A549 (cell line): ENCODE measurements around the gene MRPL46. TPM values are rescaled to one million over a fixed set of nuclear protein-coding genes. Genes with fewer than 3 reads are reported as not detected.

Experiments used
- ATAC-seq, 2 experiments: fragments of 200-7000 bp in 1 of 2; fragments of >200 bp in 1 of 2; cut with Nextera tagmentation in 1 of 2; cut with Tn5 transposase in 1 of 2; 3 replicates each; pipeline versions ENCODE4 v1.8.0 to v1.9.1; 2018 to 2020; ENCODE audit warnings: mild to moderate bottlenecking in 1 of 2, moderate library complexity in 1 of 2
- CTCF ChIA-PET: fragments of 300-600 bp; sonication (Branson Sonifier 250); formaldehyde crosslinking; extraction: SDS; loops from one replicate; lab custom pipeline; 2021; ENCODE audit warnings: antibody characterized with exemption, inconsistent platforms; lab: Yijun Ruan, JAX
- POLR2A ChIA-PET: fragments of 350-600 bp; formaldehyde crosslinking; extraction: SDS; loops from one replicate; lab custom pipeline; 2021; ENCODE audit warnings: antibody characterized with exemption, inconsistent platforms; lab: Yijun Ruan, JAX
- DNase-seq, 2 experiments: peaks; one replicate each; pipeline versions ENCODE4 v3.0.0 to v3.0.0-alpha.2; 2011 to 2016; ENCODE audit warnings: low read depth in 1 of 2, low spot score in 1 of 2
- FAIRE-seq: peaks from 2 replicates; lab custom pipeline; 2011; peaks lifted over from hg19 to GRCh38; lab: Jason Lieb, UNC
- H3K27ac ChIP-seq, 2 experiments: fragments of >200 bp; sonication (Bioruptor Twin); formaldehyde crosslinking; 3 replicates each; pipeline ENCODE4 v1.5.1; 2016 to 2017
- H3K4me1 ChIP-seq: fragments of >200 bp; sonication (Bioruptor Twin); formaldehyde crosslinking; 3 replicates; pipeline ENCODE4 v1.6.1; 2016
- H3K4me2 ChIP-seq: fragments of >200 bp; sonication (Bioruptor Twin); formaldehyde crosslinking; 3 replicates; pipeline ENCODE4 v1.6.1; 2016
- H3K4me3 ChIP-seq: fragments of >200 bp; sonication (Bioruptor Twin); formaldehyde crosslinking; 3 replicates; pipeline ENCODE4 v1.5.1; 2016
- H3K9me3 ChIP-seq: fragments of >200 bp; sonication (Bioruptor Twin); formaldehyde crosslinking; 3 replicates; pipeline ENCODE4 v1.6.1; 2016
- BHLHE40 ChIP-seq: IDR thresholded peaks from 2 replicates; pipeline ENCODE4 v1.6.1; 2012; ENCODE audit warnings: low read depth, low read length, inconsistent platforms
- CEBPB ChIP-seq, 2 experiments: fragments of >200 bp in 1 of 2; sonication (Bioruptor Twin) in 1 of 2; formaldehyde crosslinking in 1 of 2; IDR thresholded peaks; 2 replicates each; pipeline ENCODE4 v1.6.1; 2012 to 2016
- CHD2 ChIP-seq: fragments of 150-350 bp; IDR thresholded peaks from 2 replicates; pipeline ENCODE4 v1.6.1; 2014; ENCODE audit warnings: low read length; ENCODE audit not compliant: partially characterized antibody
- CHD4 ChIP-seq: fragments of 200-600 bp; sonication (generic); IDR thresholded peaks from 2 replicates; pipeline ENCODE4 v1.6.1; 2016; ENCODE audit warnings: antibody characterized with exemption, mild to moderate bottlenecking, borderline replicate concordance
- EHMT2 ChIP-seq: fragments of 200-600 bp; sonication (generic); IDR thresholded peaks from 2 replicates; pipeline ENCODE4 v1.6.1; 2016; ENCODE audit warnings: antibody characterized with exemption, low read depth, mild to moderate bottlenecking, moderate library complexity
- FOSL2 ChIP-seq, 2 experiments: fragments of 450-650 bp in 1 of 2; fragments of >200 bp in 1 of 2; sonication (Bioruptor Twin) in 1 of 2; formaldehyde crosslinking; IDR thresholded peaks; 2 replicates each; pipeline versions ENCODE4 v1.5.0 to v1.6.1; 2016 to 2020; ENCODE audit warnings: mild to moderate bottlenecking in 1 of 2, moderate library complexity in 1 of 2
- JUNB ChIP-seq: fragments of >200 bp; sonication (Bioruptor Twin); formaldehyde crosslinking; IDR thresholded peaks from 2 replicates; pipeline ENCODE4 v1.6.1; 2016
- RAD21 ChIP-seq, 2 experiments: fragments of >200 bp in 1 of 2; sonication (Bioruptor Twin) in 1 of 2; formaldehyde crosslinking in 1 of 2; IDR thresholded peaks in 1 of 2; conservative IDR thresholded peaks in 1 of 2; 2 replicates in 1 of 2; 3 replicates in 1 of 2; pipeline ENCODE4 v1.6.1; 2012 to 2018; ENCODE audit warnings: inconsistent platforms in 1 of 2
- TFCP2L1 ChIP-seq: fragments of 250-450 bp; sonication (Bioruptor Pico); IDR thresholded peaks from 2 replicates; pipeline ENCODE4 v1.5.0; 2021; ENCODE audit warnings: mild to moderate bottlenecking
- ZFP36 ChIP-seq: fragments of 450-650 bp; IDR thresholded peaks from 2 replicates; pipeline ENCODE4 v1.6.1; 2014; ENCODE audit warnings: borderline replicate concordance; ENCODE audit not compliant: partially characterized antibody
- WGBS: methylation state at CpG from one replicate; pipeline ENCODE4 v1.1.6; 2017; ENCODE audit errors: missing lambda C conversion rate; 5-methylcytosine and 5-hydroxymethylcytosine counted together
- polyA plus RNA-seq, 4 experiments: library from polyadenylated mRNA; depleted of rRNA in 3 of 4; stranded (reverse); fragments of >200 nt; fragmentation: RNase III in 1 of 4; extraction: RNeasy Plus Mini Kit Qiagen cat#74134 plus additional on column Dnase treatment in 1 of 4; gene quantifications; 2 replicates in 3 of 4; 3 replicates in 1 of 4; pipeline ENCODE4 v1.2.3, GENCODE V29; 2011 to 2017
- TF ChIP-seq, protein P1 (sequence below): fragments of >200 bp; sonication (Bioruptor Twin); formaldehyde crosslinking; IDR thresholded peaks from 3 replicates; pipeline ENCODE4 v1.5.1; 2016
- TF ChIP-seq, protein P2 (sequence below): fragments of 200-600 bp; sonication (generic); IDR thresholded peaks from 2 replicates; pipeline ENCODE4 v1.6.1; 2016; ENCODE audit warnings: antibody characterized with exemption, mild to moderate bottlenecking, moderate library complexity
- TF ChIP-seq, protein P3 (sequence below): fragments of >200 bp; sonication (Bioruptor Twin); formaldehyde crosslinking; IDR thresholded peaks from 3 replicates; pipeline ENCODE4 v1.6.1; 2016
- TF ChIP-seq, protein P4 (sequence below): IDR thresholded peaks from 2 replicates; pipeline ENCODE4 v1.6.1; 2012

Gene MRPL46
- polyA plus RNA-seq, 2 of the 4 experiments (the other 2 are of a cell fraction) = 54.9 to 76.1 TPM

DNA sequence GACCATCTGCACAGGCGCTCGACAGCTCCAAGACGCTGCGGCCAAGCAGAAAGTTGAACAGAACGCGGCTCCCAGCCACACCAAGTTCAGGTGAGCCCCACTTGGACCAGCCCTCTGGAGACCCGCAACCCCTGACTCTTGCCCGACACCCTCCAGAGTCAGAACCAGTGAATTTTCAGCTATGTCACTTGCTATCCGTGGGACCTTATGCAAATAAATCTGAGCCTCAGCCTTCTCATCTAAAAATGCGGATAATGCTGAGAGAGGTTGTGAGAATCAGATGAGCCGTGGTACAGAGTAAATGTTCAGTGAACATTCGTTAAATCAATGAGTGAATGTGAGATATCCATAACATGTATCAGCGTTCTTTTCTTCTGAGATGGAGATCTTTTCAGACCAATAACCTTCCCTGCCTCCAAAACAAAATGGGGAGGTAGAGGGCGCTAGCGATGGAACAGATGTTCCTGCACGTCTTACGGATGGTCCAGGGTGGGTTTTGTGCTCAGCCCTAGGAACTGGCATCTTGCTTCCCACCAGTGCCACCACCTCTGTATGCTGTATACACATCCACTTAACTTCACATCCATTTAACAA, 844 bp upstream of the MRPL46 start:
- 7% methylated on average over 13 of the region's 17 CpGs for WGBS
- Histone ChIP-seq H3K4me2 (peak overlapping the region; percentile 75), H3K4me1 (peaks cover 18% of the 10 kb centered on the region), H3K4me3 (peak overlapping the region; percentile 73), H3K9me3 (no peaks in the 10 kb centered on the region), H3K27ac (peak overlapping the region; percentile 92 to 94)
- ChIA-PET CTCF (interaction anchor here (0.6 to 3.3 kb wide), 11 partner anchors 9 to 194 kb away, joined by 3 to 18 read pairs (median 4); no protein-coding TSS in a partner anchor), POLR2A (interaction anchor here (0.7 to 2.6 kb wide), 11 partner anchors 10 to 171 kb away, joined by 3 to 29 read pairs (median 6); partner anchors contain the start of genes AEN and ISG20)
- FAIRE-seq (no peak), DNase-seq (peak in 1 of 2 experiments; percentile 25), ATAC-seq (peak; percentile 27 to 30; a peak in 4 of 6 replicates)
- TF ChIP-seq EHMT2 (no peak), BHLHE40 (no peak)
- TF ChIP-seq, protein P1, sequence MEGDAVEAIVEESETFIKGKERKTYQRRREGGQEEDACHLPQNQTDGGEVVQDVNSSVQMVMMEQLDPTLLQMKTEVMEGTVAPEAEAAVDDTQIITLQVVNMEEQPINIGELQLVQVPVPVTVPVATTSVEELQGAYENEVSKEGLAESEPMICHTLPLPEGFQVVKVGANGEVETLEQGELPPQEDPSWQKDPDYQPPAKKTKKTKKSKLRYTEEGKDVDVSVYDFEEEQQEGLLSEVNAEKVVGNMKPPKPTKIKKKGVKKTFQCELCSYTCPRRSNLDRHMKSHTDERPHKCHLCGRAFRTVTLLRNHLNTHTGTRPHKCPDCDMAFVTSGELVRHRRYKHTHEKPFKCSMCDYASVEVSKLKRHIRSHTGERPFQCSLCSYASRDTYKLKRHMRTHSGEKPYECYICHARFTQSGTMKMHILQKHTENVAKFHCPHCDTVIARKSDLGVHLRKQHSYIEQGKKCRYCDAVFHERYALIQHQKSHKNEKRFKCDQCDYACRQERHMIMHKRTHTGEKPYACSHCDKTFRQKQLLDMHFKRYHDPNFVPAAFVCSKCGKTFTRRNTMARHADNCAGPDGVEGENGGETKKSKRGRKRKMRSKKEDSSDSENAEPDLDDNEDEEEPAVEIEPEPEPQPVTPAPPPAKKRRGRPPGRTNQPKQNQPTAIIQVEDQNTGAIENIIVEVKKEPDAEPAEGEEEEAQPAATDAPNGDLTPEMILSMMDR = peak; percentile 50

DNA sequence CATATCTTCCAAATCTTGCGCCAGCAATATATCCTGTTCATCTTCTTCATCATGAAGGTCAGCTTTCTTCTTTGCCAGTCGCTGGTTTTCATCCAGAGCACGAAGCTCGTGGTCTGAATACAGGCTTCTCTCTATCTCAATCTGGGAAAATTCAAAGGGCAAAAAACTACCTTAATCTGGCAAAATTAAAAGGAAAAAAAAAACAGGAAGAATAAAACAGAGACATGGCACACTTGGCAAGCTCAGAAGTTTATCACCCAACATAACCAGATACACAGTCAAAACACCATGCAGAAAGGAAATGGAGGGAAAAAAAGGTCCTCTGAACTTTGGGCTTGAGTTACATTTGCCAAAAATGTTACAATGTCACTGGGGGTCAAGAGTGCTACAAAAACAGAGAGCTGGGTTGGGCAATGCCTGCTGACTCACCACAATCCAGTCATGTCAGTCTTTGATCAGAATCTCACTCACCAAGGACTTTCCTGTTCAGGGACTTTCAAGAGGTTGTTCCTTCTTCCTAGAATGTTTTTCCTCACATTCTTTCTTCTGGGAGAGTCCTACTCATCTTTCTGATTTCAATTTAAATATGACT, 1.5 kb downstream of the MRPL46 start:
- Histone ChIP-seq H3K27ac (no peak overlapping the region), H3K4me1 (peaks cover 18% of the 10 kb centered on the region), H3K4me3 (peak overlapping the region; percentile 73; the same call in 2 of the 3 replicates), H3K4me2 (peak overlapping the region; percentile 75), H3K9me3 (no peaks in the 10 kb centered on the region)
- ChIA-PET POLR2A (interaction anchor here (2.6 kb wide), 1 partner anchor 10 kb away, joined by 29 read pairs; no protein-coding TSS in a partner anchor), CTCF (interaction anchor here (1.0 to 3.6 kb wide), 4 partner anchors 10 to 37 kb away, joined by 3 to 32 read pairs (median 10); no protein-coding TSS in a partner anchor)
- ATAC-seq (no peak), DNase-seq (peak in 1 of 2 experiments; percentile 31), FAIRE-seq (no peak)
- TF ChIP-seq CEBPB (IDR thresholded peaks at IDR 0.05) (peak; percentile 38 to 66; a peak in 3 of 4 replicates), FOSL2 (IDR thresholded peaks at IDR 0.05) (no peak), FOSL2 (CRISPR knock-in tag; IDR thresholded peaks at IDR 0.05) (0 out of 2 replicates have a peak, but pooled peaks have one; percentile 18), JUNB (peak; percentile 18; the same call in 1 of the 2 replicates), RAD21 (conservative IDR thresholded peaks at IDR 0.05 in 1 of 2, IDR thresholded peaks at IDR 0.05 in 1 of 2) (no peak)
- TF ChIP-seq, protein P2, sequence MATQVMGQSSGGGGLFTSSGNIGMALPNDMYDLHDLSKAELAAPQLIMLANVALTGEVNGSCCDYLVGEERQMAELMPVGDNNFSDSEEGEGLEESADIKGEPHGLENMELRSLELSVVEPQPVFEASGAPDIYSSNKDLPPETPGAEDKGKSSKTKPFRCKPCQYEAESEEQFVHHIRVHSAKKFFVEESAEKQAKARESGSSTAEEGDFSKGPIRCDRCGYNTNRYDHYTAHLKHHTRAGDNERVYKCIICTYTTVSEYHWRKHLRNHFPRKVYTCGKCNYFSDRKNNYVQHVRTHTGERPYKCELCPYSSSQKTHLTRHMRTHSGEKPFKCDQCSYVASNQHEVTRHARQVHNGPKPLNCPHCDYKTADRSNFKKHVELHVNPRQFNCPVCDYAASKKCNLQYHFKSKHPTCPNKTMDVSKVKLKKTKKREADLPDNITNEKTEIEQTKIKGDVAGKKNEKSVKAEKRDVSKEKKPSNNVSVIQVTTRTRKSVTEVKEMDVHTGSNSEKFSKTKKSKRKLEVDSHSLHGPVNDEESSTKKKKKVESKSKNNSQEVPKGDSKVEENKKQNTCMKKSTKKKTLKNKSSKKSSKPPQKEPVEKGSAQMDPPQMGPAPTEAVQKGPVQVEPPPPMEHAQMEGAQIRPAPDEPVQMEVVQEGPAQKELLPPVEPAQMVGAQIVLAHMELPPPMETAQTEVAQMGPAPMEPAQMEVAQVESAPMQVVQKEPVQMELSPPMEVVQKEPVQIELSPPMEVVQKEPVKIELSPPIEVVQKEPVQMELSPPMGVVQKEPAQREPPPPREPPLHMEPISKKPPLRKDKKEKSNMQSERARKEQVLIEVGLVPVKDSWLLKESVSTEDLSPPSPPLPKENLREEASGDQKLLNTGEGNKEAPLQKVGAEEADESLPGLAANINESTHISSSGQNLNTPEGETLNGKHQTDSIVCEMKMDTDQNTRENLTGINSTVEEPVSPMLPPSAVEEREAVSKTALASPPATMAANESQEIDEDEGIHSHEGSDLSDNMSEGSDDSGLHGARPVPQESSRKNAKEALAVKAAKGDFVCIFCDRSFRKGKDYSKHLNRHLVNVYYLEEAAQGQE = no peak
- 95% methylated on average over 4 of the region's 4 CpGs for WGBS

DNA sequence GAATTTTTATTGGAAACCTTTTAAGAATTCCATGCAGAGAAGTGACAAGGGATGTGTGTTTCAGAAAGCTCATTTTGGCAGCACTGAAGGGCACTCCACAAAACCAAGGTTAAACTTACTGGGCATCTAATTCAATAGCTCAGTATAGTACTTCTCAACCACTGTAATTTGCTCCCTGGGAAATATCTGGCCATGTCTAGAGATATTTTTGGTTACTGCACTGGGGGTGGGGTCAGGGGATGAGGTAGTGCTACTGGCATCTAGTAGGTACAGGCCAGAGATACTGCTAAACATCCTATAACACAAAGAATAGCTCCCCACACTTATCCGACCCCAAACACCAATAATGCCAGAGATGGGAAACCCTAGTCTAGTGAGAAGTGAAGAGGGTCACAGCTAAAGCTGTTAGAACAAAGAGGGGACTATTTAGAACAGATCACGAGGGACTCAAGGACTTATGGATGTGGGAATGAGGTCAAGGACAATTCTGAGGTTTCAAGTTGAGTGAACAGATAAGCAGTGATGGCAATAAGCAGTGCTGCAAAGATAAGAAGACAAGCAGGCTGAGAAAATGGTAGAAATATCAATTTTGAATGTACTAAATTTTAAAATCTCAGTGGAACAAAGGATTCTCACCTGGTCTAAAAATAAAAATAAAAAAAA, 3.2 kb downstream of the MRPL46 start:
- Histone ChIP-seq H3K4me1 (peaks cover 18% of the 10 kb centered on the region), H3K4me2 (no peak overlapping the region), H3K4me3 (no peak overlapping the region), H3K27ac (no peak overlapping the region), H3K9me3 (no peaks in the 10 kb centered on the region)
- no peak for ATAC-seq
- ChIA-PET POLR2A (no interaction called here), CTCF (interaction anchor here (0.8 to 3.6 kb wide), 8 partner anchors 9 to 219 kb away, joined by 3 to 32 read pairs (median 4); no protein-coding TSS in a partner anchor)
- DNase-seq = no peak
- WGBS = 69% methylated on average over 2 of the region's 2 CpGs
- TF ChIP-seq, protein P3, sequence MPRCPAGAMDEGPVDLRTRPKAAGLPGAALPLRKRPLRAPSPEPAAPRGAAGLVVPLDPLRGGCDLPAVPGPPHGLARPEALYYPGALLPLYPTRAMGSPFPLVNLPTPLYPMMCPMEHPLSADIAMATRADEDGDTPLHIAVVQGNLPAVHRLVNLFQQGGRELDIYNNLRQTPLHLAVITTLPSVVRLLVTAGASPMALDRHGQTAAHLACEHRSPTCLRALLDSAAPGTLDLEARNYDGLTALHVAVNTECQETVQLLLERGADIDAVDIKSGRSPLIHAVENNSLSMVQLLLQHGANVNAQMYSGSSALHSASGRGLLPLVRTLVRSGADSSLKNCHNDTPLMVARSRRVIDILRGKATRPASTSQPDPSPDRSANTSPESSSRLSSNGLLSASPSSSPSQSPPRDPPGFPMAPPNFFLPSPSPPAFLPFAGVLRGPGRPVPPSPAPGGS = no peak
- TF ChIP-seq, protein P4, sequence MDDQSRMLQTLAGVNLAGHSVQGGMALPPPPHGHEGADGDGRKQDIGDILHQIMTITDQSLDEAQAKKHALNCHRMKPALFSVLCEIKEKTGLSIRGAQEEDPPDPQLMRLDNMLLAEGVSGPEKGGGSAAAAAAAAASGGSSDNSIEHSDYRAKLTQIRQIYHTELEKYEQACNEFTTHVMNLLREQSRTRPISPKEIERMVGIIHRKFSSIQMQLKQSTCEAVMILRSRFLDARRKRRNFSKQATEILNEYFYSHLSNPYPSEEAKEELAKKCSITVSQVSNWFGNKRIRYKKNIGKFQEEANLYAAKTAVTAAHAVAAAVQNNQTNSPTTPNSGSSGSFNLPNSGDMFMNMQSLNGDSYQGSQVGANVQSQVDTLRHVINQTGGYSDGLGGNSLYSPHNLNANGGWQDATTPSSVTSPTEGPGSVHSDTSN = no peak
- no peak for TF ChIP-seq CHD4
- no peak for TF ChIP-seq ZFP36
- TF ChIP-seq RAD21 (conservative IDR thresholded peaks at IDR 0.05 in 1 of 2, IDR thresholded peaks at IDR 0.05 in 1 of 2) = no peak
- TF ChIP-seq TFCP2L1 (CRISPR knock-in tag) = no peak
- TF ChIP-seq CHD2 = no peak
- TF ChIP-seq, all 56 proteins: peak for 0
- FAIRE-seq = no peak
